Subcutaneous abdominal adipose tissue (tissue), 5 donors: ENCODE measurements around the gene SYT1.

Source experiments
- H3K27ac ChIP-seq: one replicate; pipeline ENCODE4 v1.7.0; 2013; ENCODE audit warnings: low read depth, mild to moderate bottlenecking, inconsistent platforms, low read length, moderate library complexity
- H3K27me3 ChIP-seq, 5 donors: one replicate each; pipeline ENCODE4 v1.7.0; 2013; ENCODE audit warnings: low read length in 5 of 5, inconsistent platforms in 1 of 5; ENCODE audit not compliant: control insufficient read depth in 5 of 5, insufficient read depth in 4 of 5
- H3K36me3 ChIP-seq, 5 donors: one replicate each; pipeline ENCODE4 v1.7.0; 2013; ENCODE audit warnings: low read length in 5 of 5; ENCODE audit not compliant: control insufficient read depth in 5 of 5, insufficient read depth in 5 of 5
- H3K4me1 ChIP-seq, 5 donors: one replicate each; pipeline ENCODE4 v1.7.0; 2013; ENCODE audit warnings: low read length in 5 of 5, mild to moderate bottlenecking in 3 of 5, moderate library complexity in 1 of 5; ENCODE audit not compliant: control insufficient read depth in 5 of 5, insufficient read depth in 5 of 5
- H3K4me3 ChIP-seq, 5 donors: one replicate each; pipeline ENCODE4 v1.7.0; 2013; ENCODE audit warnings: low read length in 5 of 5, low read depth in 1 of 5
- H3K9ac ChIP-seq, 5 donors: one replicate each; pipeline ENCODE4 v1.7.0; 2013; ENCODE audit warnings: low read length in 5 of 5, mild to moderate bottlenecking in 4 of 5, moderate library complexity in 3 of 5
- H3K9me3 ChIP-seq, 5 donors: one replicate each; pipeline ENCODE4 v1.7.0; 2013; ENCODE audit warnings: low read length in 5 of 5; ENCODE audit not compliant: control insufficient read depth in 5 of 5
- donor health status: healthy.
- donor health status: healthy.
- donor health status: healthy.
- donor health status: healthy.
- donor health status: healthy.

The SYT1 gene

GRCh38 chr12:79364197-79364596 is 499.6 kb downstream of the SYT1 start:
- Histone ChIP-seq H3K27me3 (no peaks in the 10 kb centered on the region), H3K4me3 (no peak overlapping the region), H3K9ac (no peak overlapping the region), H3K36me3 (no peaks in the 10 kb centered on the region), H3K27ac (no peak overlapping the region), H3K9me3 (no peaks in the 10 kb centered on the region), H3K4me1 (no peaks in the 10 kb centered on the region)

GRCh38 chr12:79366374-79366773 is 501.8 kb downstream of the SYT1 start:
- H3K27ac ChIP-seq, result no peak overlapping the region
- no peaks in the 10 kb centered on the region for H3K9me3 ChIP-seq
- no peaks in the 10 kb centered on the region for H3K36me3 ChIP-seq
- H3K27me3 ChIP-seq, result no peaks in the 10 kb centered on the region
- H3K9ac ChIP-seq, result no peak overlapping the region
- H3K4me1 ChIP-seq, result no peaks in the 10 kb centered on the region
- H3K4me3 ChIP-seq, result no peak overlapping the region

GRCh38 chr12:79367032-79367589 is 502.5 kb downstream of the SYT1 start:
- no peaks in the 10 kb centered on the region for H3K9me3 ChIP-seq
- no peak overlapping the region for H3K4me3 ChIP-seq
- no peak overlapping the region for H3K27ac ChIP-seq
- H3K27me3 ChIP-seq, result no peaks in the 10 kb centered on the region
- no peaks in the 10 kb centered on the region for H3K36me3 ChIP-seq
- H3K9ac ChIP-seq, result no peak overlapping the region
- H3K4me1 ChIP-seq, result no peaks in the 10 kb centered on the region

GRCh38 chr12:79370021-79370420 is 505.4 kb downstream of the SYT1 start:
- H3K27ac ChIP-seq, result no peak overlapping the region
- no peaks in the 10 kb centered on the region for H3K4me1 ChIP-seq
- H3K9me3 ChIP-seq, result no peaks in the 10 kb centered on the region
- no peak overlapping the region for H3K9ac ChIP-seq
- H3K27me3 ChIP-seq, result no peaks in the 10 kb centered on the region
- H3K36me3 ChIP-seq, result no peaks in the 10 kb centered on the region
- H3K4me3 ChIP-seq, result no peak overlapping the region

- no peaks in the 10 kb centered on the region for H3K27me3 ChIP-seq
- H3K36me3 ChIP-seq, result no peaks in the 10 kb centered on the region
- no peaks in the 10 kb centered on the region for H3K4me1 ChIP-seq
- H3K27ac ChIP-seq, result no peak overlapping the region
- no peak overlapping the region for H3K9ac ChIP-seq
- H3K9me3 ChIP-seq, result no peaks in the 10 kb centered on the region
- no peak overlapping the region for H3K4me3 ChIP-seq
Observed at GRCh38 chr12:79371226-79371625, 506.7 kb downstream of the SYT1 start.

- Histone ChIP-seq H3K9me3 (no peaks in the 10 kb centered on the region), H3K36me3 (no peaks in the 10 kb centered on the region), H3K27ac (no peak overlapping the region), H3K4me3 (no peak overlapping the region), H3K4me1 (no peaks in the 10 kb centered on the region), H3K9ac (no peak overlapping the region), H3K27me3 (no peaks in the 10 kb centered on the region)
Observed at GRCh38 chr12:79373896-79374499, 509.4 kb downstream of the SYT1 start.

- no peak overlapping the region for H3K4me3 ChIP-seq
- H3K4me1 ChIP-seq, result no peaks in the 10 kb centered on the region
- no peak overlapping the region for H3K27ac ChIP-seq
- H3K9me3 ChIP-seq, result no peaks in the 10 kb centered on the region
- H3K27me3 ChIP-seq, result no peaks in the 10 kb centered on the region
- no peaks in the 10 kb centered on the region for H3K36me3 ChIP-seq
- no peak overlapping the region for H3K9ac ChIP-seq
Observed at GRCh38 chr12:79374545-79374944, 510.0 kb downstream of the SYT1 start.

- Histone ChIP-seq H3K4me3 (no peak overlapping the region), H3K27me3 (no peaks in the 10 kb centered on the region), H3K9ac (no peak overlapping the region), H3K9me3 (no peaks in the 10 kb centered on the region), H3K36me3 (no peaks in the 10 kb centered on the region), H3K4me1 (no peaks in the 10 kb centered on the region), H3K27ac (no peak overlapping the region)
Observed at GRCh38 chr12:79375050-79375449, 510.5 kb downstream of the SYT1 start.

- no peaks in the 10 kb centered on the region for H3K9me3 ChIP-seq
- no peaks in the 10 kb centered on the region for H3K36me3 ChIP-seq
- H3K9ac ChIP-seq, result no peak overlapping the region
- H3K27ac ChIP-seq, result no peak overlapping the region
- H3K4me1 ChIP-seq, result no peaks in the 10 kb centered on the region
- H3K4me3 ChIP-seq, result no peak overlapping the region
- no peaks in the 10 kb centered on the region for H3K27me3 ChIP-seq
Observed at GRCh38 chr12:79378496-79378895, 513.9 kb downstream of the SYT1 start.

- Histone ChIP-seq H3K4me1 (no peaks in the 10 kb centered on the region), H3K4me3 (no peak overlapping the region), H3K27ac (no peak overlapping the region)
Observed at GRCh38 chr12:79380402-79380801, 515.8 kb downstream of the SYT1 start.

More at GRCh38 chr12:79380402-79380801, 515.8 kb downstream of the SYT1 start:
- no peak overlapping the region for H3K9ac ChIP-seq
- H3K9me3 ChIP-seq, result no peaks in the 10 kb centered on the region
- H3K36me3 ChIP-seq, result no peaks in the 10 kb centered on the region
- H3K27me3 ChIP-seq, result no peaks in the 10 kb centered on the region
